Endothelial cell of umbilical vein (primary cell): ENCODE results near the gene IRF3. TPM values are rescaled to one million over a fixed set of nuclear protein-coding genes. Genes with fewer than 3 reads are reported as not detected.

Experiments used
- BruUV-seq: library from RNA; stranded (reverse); fragments of 400-500 nt; replicated peaks from 2 replicates; lab custom pipeline; 2021; lab: Mats Ljungman, UMichigan
- CTCF ChIA-PET: fragments of 300-600, 350-600 bp; sonication (Branson Sonifier 250); formaldehyde crosslinking; loops from one replicate; lab custom pipeline; 2021; ENCODE audit warnings: antibody characterized with exemption, inconsistent platforms; lab: Charles Lee
- POLR2A ChIA-PET: fragments of 300-600, 350-600 bp; sonication (Branson Sonifier 250); formaldehyde crosslinking; loops from one replicate; lab custom pipeline; 2021; ENCODE audit warnings: antibody characterized with exemption, inconsistent platforms; lab: Charles Lee
- DNase-seq: peaks from one replicate; pipeline ENCODE4 v3.0.0-alpha.2; 2011; ENCODE audit warnings: low read depth, low spot score
- FAIRE-seq: peaks from 2 replicates; lab custom pipeline; 2011; peaks lifted over from hg19 to GRCh38; lab: Jason Lieb, UNC
- H2AFZ ChIP-seq: 2 replicates; pipeline ENCODE4 v1.6.0; 2012; ENCODE audit warnings: low read depth, low read length, control low read depth, inconsistent platforms
- H3K27ac ChIP-seq: 2 replicates; pipeline ENCODE4 v1.5.1; 2011; ENCODE audit warnings: low read depth, mild to moderate bottlenecking, control low read depth, low read length, moderate library complexity; ENCODE audit not compliant: insufficient read depth
- H3K27me3 ChIP-seq, 2 experiments: 2 replicates each; pipeline versions ENCODE4 v1.6.0 to v1.6.1; 2011; ENCODE audit warnings: low read length in 2 of 2, mixed read lengths in 1 of 2; ENCODE audit not compliant: control insufficient read depth in 2 of 2, insufficient read depth in 2 of 2
- H3K36me3 ChIP-seq, 2 experiments: 2 replicates in 1 of 2; 3 replicates in 1 of 2; pipeline ENCODE4 v1.5.1; 2011; ENCODE audit warnings: low read length in 2 of 2, mild to moderate bottlenecking in 1 of 2, moderate library complexity in 1 of 2; ENCODE audit not compliant: control insufficient read depth in 2 of 2, insufficient read depth in 2 of 2; ENCODE audit errors: extremely low read depth in 1 of 2
- H3K4me1 ChIP-seq: 3 replicates; pipeline ENCODE4 v1.5.1; 2011; ENCODE audit warnings: mild to moderate bottlenecking, low read length; ENCODE audit not compliant: control insufficient read depth, insufficient read depth; ENCODE audit errors: extremely low read depth
- H3K4me2 ChIP-seq: 2 replicates; pipeline ENCODE4 v1.6.1; 2011; ENCODE audit warnings: low read length, control low read depth, mixed read lengths; ENCODE audit not compliant: insufficient read depth
- H3K4me3 ChIP-seq, 3 experiments: fragments of 200-600 bp in 1 of 3; sonication (generic), shearing (Covaris generic) in 1 of 3; replicated peaks in 1 of 3; 2 replicates each; pipeline ENCODE4 v1.5.1; 2011 to 2016; ENCODE audit warnings: control low read depth in 3 of 3, low read length in 3 of 3, mild to moderate bottlenecking in 2 of 3, inconsistent platforms in 1 of 3, low read depth in 1 of 3, moderate library complexity in 1 of 3; ENCODE audit not compliant: insufficient read depth in 1 of 3
- H3K79me2 ChIP-seq: 2 replicates; pipeline ENCODE4 v1.6.0; 2012; ENCODE audit warnings: low read length, inconsistent platforms; ENCODE audit not compliant: control insufficient read depth, insufficient read depth
- H3K9ac ChIP-seq: replicated peaks from 2 replicates; pipeline ENCODE3; 2011; ENCODE audit warnings: low read length, control low read depth; ENCODE audit not compliant: insufficient read depth; ENCODE audit errors: extremely low read depth
- H3K9me1 ChIP-seq: replicated peaks from 3 replicates; pipeline ENCODE4 v1.6.0; 2011; ENCODE audit warnings: mild to moderate bottlenecking, low read length; ENCODE audit not compliant: control insufficient read depth, insufficient read depth; ENCODE audit errors: extremely low read depth
- H3K9me3 ChIP-seq: replicated peaks from 2 replicates; pipeline ENCODE4 v1.5.1; 2012; ENCODE audit warnings: low read length, inconsistent platforms; ENCODE audit not compliant: control insufficient read depth, insufficient read depth
- H4K20me1 ChIP-seq: replicated peaks from 2 replicates; pipeline ENCODE3; 2011; ENCODE audit warnings: mild to moderate bottlenecking, low read length; ENCODE audit not compliant: control insufficient read depth, insufficient read depth; ENCODE audit errors: extremely low read depth
- EZH2 ChIP-seq: IDR thresholded peaks from 2 replicates; pipeline ENCODE4 v1.6.1; 2012; ENCODE audit warnings: borderline replicate concordance, low read depth, mild to moderate bottlenecking, moderate library complexity, low read length, inconsistent platforms; ENCODE audit not compliant: severe bottlenecking
- FOS ChIP-seq: IDR thresholded peaks from 2 replicates; pipeline ENCODE4 v1.6.1; 2011; ENCODE audit warnings: mild to moderate bottlenecking, low read length, moderate library complexity, borderline replicate concordance; ENCODE audit not compliant: insufficient read depth
- GATA2 ChIP-seq: IDR thresholded peaks from 2 replicates; pipeline ENCODE4 v1.7.0; 2011; ENCODE audit warnings: low read depth, mild to moderate bottlenecking, moderate library complexity, mixed read lengths, low read length; ENCODE audit not compliant: insufficient read length, insufficient read depth
- JUN ChIP-seq: IDR thresholded peaks from 2 replicates; pipeline ENCODE4 v1.6.1; 2011; ENCODE audit warnings: borderline replicate concordance, low read depth; ENCODE audit not compliant: insufficient read length, insufficient read depth
- MYC ChIP-seq: IDR thresholded peaks from one replicate; pipeline ENCODE4 v1.6.1; 2011; ENCODE audit warnings: mild to moderate bottlenecking, low read depth, low read length
- POLR2A ChIP-seq: IDR thresholded peaks from 2 replicates; pipeline ENCODE4 v1.6.1; 2012; ENCODE audit warnings: low read depth, mild to moderate bottlenecking, control low read depth, low read length
- POLR2AphosphoS5 ChIP-seq: IDR thresholded peaks from 2 replicates; pipeline ENCODE4 v1.6.1; 2012; ENCODE audit warnings: low read depth, mild to moderate bottlenecking, control low read depth, low read length, moderate library complexity; ENCODE audit not compliant: insufficient read depth
- dilution Hi-C: fragments of 300-500 bp; cut with MboI; formaldehyde crosslinking; loops from one replicate; pipeline ENCODE4 v1.15.0; 2019; ENCODE audit warnings: low sequenced_read_pairs; ENCODE audit not compliant: extremely low pct_ligation_motif_present
- intact Hi-C: fragments of 100-400 bp; cut with micrococcal nuclease; formaldehyde crosslinking; loops from one replicate; pipeline ENCODE4 v1.10.0; 2022
- polyA plus RNA-seq, 4 experiments: library from polyadenylated mRNA; depleted of rRNA in 3 of 4; stranded (reverse) in 3 of 4; unstranded in 1 of 4; fragments of >200 nt; gene quantifications; 2 replicates each; pipeline versions ENCODE4 v1.2.1 to v1.2.3, GENCODE V29; 2011 to 2012; ENCODE audit warnings: missing spikeins in 1 of 4
- total RNA-seq: library from RNA; stranded (reverse); gene quantifications from 2 replicates; pipeline ENCODE4 v1.2.3, GENCODE V29; 2021
- TF ChIP-seq, protein P1 (sequence below), 2 donors: IDR thresholded peaks; 1 replicate in 1 of 2; 2 replicates in 1 of 2; pipeline ENCODE4 v1.5.1; 2011; ENCODE audit warnings: low read length in 2 of 2, mild to moderate bottlenecking in 2 of 2, moderate library complexity in 2 of 2, control low read depth in 1 of 2, inconsistent platforms in 1 of 2, low read depth in 1 of 2; ENCODE audit not compliant: insufficient read depth in 1 of 2; ENCODE audit errors: extremely low read depth in 1 of 2
- TF ChIP-seq, protein P2 (sequence below): IDR thresholded peaks from 2 replicates; pipeline ENCODE4 v1.6.1; 2011; ENCODE audit not compliant: insufficient read depth, insufficient read length

IRF3 gene
- total and polyA plus RNA-seq, 2 donors (not counting 3 experiments of a cell fraction or from before 2014, with no cell fraction given): 64.8 to 73.5 TPM

DNA sequence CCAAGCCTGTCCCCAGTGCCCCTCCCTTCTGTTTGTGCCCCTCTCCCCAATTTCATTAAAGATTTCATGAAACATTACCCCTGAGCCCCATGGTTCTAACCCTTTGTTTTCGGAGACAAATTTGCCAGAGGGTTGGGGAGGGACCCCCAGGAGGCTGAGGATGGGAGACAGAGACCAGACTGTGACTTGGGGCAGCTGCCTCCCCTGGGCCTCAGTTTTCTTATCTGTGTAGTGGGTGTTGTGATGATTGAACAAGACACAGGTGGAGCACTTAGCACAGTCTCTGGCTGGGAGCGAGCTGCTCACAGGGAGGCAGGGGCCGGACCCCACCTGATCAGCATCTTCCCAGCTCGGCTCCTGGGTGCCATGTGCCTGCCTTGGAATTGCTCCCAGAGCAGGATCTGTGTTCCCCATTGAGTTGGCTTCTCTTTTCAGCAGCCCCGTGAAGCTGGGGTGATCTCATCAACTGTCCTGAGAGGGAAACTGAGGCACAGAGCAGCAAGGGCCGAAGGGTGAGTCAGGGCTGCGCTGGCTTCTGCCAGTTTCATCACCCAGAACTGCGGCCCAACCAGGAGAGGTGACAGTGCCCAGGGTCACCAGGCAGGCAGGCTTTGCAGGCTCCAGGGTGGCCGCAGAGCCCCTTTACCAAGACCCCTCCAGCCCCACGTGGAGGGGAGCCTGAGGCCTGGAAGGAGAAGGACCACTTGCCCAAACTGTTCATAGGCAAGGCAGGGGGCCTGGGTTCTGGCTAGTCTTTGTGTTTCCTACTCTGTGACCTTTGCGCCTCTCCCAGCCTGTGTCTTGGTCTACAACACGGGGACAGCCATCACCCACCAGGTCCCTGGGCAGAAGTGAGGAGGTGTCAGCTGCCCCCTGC is 6.9 kb downstream of the IRF3 start:
- no peaks in the 10 kb centered on the region for H3K9me3 ChIP-seq
- H3K4me1 ChIP-seq: no peaks in the 10 kb centered on the region
- no peaks in the 10 kb centered on the region for H3K9me1 ChIP-seq
- H3K27ac ChIP-seq: no peak overlapping the region
- dilution Hi-C loops: no loop called here
- H3K27me3 ChIP-seq: no peaks in the 10 kb centered on the region
- H3K9ac ChIP-seq: no peak overlapping the region
- no peak for DNase-seq
- no peak overlapping the region for H3K4me3 ChIP-seq
- no peak overlapping the region for H2AFZ ChIP-seq
- H3K36me3 ChIP-seq: peaks cover 17 to 74% of the 10 kb centered on the region in 2 experiments
- ChIA-PET CTCF (interaction anchor here (1.5 kb wide), 1 partner anchor 10 kb away, joined by 3 read pairs; no protein-coding TSS in a partner anchor), POLR2A (no interaction called here)
- no peak for FAIRE-seq
- no peak overlapping the region for H3K4me2 ChIP-seq
- intact Hi-C loops: no loop called here
- BruUV-seq: no TSS peak
- no peaks in the 10 kb centered on the region for H4K20me1 ChIP-seq
- H3K79me2 ChIP-seq: no peaks in the 10 kb centered on the region
- TF ChIP-seq EZH2: no peak
- TF ChIP-seq POLR2A: peak; percentile 6

DNA sequence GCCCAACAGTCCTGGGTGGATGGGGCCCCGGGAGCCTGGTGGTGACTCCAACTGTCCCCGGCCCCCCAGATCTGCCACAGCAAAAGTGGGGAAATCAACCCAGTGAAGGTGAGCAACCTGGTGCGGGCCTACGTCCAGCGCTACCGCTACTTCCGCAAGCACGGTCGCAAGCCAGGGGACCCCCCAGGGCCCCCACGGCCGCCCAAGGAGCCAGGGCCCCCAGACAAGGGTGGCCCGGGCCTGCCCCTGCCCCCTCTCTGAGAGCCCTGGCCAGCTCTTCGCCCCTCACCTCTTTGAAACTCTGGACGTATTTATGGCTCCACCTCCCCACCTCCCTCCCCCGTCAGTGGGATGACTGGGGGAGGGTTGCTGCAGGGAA is 7.5 kb downstream of the IRF3 start:
- Histone ChIP-seq H3K9me3 (no peaks in the 10 kb centered on the region), H2AFZ (no peak overlapping the region), H3K36me3 (peaks cover 17 to 73% of the 10 kb centered on the region in 2 experiments), H3K9me1 (no peaks in the 10 kb centered on the region), H3K79me2 (no peaks in the 10 kb centered on the region), H3K4me2 (no peak overlapping the region), H3K27me3 (no peaks in the 10 kb centered on the region), H3K9ac (no peak overlapping the region), H3K4me1 (no peaks in the 10 kb centered on the region), H3K4me3 (no peak overlapping the region), H4K20me1 (no peaks in the 10 kb centered on the region), H3K27ac (no peak overlapping the region)
- ChIA-PET CTCF (interaction anchor here (0.6 to 1.5 kb wide), 3 partner anchors 11 to 24 kb away, joined by 3 to 6 read pairs (median 4); no protein-coding TSS in a partner anchor), POLR2A (no interaction called here)
- no peak for DNase-seq
- no peak for FAIRE-seq
- TSS peak; percentile 93 for BruUV-seq
- dilution Hi-C loops (no loop called here), intact Hi-C loops (no loop called here)
- TF ChIP-seq, protein P1, sequence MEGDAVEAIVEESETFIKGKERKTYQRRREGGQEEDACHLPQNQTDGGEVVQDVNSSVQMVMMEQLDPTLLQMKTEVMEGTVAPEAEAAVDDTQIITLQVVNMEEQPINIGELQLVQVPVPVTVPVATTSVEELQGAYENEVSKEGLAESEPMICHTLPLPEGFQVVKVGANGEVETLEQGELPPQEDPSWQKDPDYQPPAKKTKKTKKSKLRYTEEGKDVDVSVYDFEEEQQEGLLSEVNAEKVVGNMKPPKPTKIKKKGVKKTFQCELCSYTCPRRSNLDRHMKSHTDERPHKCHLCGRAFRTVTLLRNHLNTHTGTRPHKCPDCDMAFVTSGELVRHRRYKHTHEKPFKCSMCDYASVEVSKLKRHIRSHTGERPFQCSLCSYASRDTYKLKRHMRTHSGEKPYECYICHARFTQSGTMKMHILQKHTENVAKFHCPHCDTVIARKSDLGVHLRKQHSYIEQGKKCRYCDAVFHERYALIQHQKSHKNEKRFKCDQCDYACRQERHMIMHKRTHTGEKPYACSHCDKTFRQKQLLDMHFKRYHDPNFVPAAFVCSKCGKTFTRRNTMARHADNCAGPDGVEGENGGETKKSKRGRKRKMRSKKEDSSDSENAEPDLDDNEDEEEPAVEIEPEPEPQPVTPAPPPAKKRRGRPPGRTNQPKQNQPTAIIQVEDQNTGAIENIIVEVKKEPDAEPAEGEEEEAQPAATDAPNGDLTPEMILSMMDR (IDR thresholded peaks at IDR 0.05; ENCODE audit: extremely low read depth in 1 of 2, insufficient read depth in 1 of 2, low read depth in 1 of 2, low read length in 2 of 2): no peak
- TF ChIP-seq, protein P2, sequence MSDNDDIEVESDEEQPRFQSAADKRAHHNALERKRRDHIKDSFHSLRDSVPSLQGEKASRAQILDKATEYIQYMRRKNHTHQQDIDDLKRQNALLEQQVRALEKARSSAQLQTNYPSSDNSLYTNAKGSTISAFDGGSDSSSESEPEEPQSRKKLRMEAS: no peak
- no peak for TF ChIP-seq JUN
- no peak for TF ChIP-seq GATA2
- TF ChIP-seq FOS: no peak
- no peak for TF ChIP-seq MYC
- TF ChIP-seq EZH2: no peak
- no peak for TF ChIP-seq POLR2AphosphoS5
- no peak for TF ChIP-seq POLR2A
